ENCODE data around the gene ALDH1L2. TPM values are rescaled to one million over a fixed set of nuclear protein-coding genes. Genes with fewer than 3 reads are reported as not detected.

ALDH1L2 gene
- total RNA-seq, 1 donor from 2014 or later: 0.65 TPM

DNA sequence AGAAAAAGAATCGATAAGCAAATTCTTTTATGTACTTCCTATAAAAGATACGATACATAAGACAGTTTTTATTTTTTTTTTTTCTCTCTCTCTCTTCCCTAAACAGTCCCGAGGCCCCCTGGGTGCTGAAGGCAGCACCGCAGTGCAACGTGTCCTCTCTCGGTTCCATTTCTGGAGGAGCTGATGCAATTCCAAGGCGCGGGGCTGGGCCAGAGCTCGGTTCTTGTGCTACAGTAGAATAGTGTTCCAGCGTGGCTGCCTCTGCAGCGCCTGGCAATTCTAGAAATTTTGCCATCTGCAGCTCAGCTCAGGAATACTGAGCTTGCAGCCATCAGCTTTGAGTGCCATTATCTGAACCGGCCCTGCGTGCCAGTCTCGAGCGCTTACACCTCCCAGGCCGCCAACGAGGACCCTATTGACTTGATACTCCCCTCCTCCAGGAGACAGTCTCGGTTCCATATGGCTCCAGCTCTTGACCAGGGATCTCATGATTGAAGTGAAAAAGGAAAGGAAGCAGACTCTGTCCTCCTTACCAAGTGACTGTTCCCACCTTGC is 630 bp downstream of the ALDH1L2 start:
- DNase-seq (ENCODE audit: low read depth): no peak

DNA sequence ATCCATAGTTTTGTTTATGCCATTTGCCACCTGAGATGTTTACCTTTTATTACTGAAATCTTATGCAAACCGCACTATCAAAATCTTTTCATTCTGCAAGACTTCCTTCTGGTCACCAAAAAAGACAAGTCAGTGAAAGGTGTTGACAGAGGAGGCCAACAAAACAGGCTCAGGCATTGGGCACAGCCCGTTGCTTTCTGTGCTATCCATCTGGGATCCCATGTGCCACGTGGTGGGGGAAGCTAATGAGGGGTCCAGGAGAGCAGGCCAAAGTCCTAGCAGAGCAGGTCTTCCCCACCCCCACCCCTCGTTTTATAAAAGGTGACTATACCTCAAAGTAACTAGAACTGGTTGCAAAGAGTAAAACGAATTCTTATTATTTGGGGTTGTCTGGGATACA is 1.2 kb downstream of the ALDH1L2 start:
- no peak for DNase-seq (ENCODE audit: low read depth)

DNA sequence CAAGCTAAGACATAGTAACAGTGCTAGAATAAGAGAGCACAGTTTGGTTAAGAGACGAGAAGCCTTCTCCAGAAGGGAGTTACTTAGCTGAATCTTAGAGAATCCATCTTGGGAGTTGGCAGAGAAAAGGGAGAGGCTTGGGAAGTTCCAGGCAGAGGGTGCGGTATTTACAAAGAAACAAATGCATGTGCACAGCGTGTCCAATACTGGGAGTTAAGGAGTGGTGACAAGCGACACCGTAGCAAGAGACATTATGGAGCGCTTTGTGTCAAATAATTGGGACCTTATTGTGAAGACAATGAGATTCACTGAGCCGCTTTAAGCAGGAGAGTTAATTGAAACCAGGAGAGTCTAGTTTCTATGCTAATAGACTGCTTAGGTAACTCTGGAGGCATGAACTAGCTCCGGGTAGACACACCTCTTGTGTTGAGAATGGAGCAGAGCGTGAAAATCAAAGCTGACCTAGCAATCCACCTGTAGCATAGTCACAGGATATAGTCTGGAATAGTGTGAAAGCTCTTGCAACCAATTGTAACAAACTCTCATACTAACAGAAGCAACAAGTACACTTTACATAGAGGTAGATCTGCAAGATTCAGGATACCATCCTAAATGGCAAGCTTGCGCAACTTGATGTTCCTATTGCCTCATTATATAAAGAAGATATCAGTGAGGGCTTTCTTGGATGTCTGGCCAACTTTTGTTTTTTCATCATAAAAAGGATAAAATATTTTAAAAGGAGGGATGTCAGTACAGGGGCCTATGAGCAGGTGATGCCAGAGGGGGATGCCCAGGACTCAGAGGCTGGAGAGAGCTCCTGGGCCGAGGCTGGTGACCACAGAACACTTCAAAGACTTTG is 5.3 kb downstream of the ALDH1L2 start:
- DNase-seq (ENCODE audit: low read depth): peak; percentile 6

DNA sequence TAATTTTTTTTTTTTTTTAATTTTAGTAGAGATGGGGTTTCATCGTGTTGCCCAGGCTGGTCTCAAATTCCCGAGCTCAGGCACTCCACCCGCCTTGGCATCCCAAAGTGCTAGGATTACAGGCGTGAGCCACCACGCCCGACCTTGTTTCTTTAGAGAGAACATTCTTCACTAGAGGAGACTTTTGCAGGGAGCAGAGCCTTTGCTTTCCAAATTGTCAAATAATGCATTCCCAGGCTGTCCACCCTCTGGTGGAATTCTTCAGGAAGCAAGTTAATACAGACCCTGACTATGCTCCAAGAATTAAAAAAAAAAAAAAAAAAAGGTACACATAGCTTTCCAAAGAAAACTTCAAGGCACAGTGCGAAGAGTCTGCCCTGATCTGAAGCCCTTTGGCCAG is 6.8 kb downstream of the ALDH1L2 start:
- DNase-seq (ENCODE audit: low read depth): no peak

DNA sequence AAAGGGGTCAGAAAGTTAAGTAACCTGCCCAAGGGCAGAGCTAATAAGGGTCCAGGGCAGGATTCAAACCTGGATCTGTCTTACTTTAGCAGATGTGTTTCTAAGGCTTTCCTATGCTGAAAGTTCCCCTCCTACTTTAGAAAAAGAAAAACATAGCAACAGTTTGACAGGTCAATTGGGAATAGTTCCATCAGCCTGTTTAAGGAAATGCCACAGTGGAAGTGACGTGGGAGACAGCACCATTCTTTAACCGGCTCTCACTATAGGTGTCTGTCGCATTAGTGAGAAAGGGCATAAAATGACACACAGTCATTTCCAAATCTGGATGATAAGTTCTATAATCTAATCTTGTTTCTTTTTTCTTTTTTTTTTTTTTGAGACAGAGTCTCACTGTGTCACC is 7.3 kb downstream of the ALDH1L2 start:
- DNase-seq (ENCODE audit: low read depth): no peak

DNA sequence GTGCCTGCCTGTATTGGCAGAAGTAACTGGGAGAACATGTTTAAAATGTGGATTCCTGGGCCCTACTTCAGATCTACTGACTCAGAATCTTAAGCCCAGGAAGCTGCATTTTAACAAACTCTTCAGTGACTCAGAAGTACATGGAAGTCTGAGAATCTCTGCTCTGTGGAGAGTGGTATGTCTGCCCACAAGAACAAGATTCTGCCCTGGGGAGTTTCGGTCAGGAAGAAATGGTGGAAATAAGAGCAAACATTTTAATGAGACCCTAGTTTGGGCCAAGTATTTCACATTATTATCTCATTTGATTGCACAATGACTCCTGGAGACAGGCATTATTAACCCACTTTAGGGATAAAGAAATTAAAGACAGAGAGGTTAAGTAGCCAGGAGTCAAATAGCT is 8.2 kb downstream of the ALDH1L2 start:
- peak; percentile 34 for DNase-seq (ENCODE audit: low read depth)

DNA sequence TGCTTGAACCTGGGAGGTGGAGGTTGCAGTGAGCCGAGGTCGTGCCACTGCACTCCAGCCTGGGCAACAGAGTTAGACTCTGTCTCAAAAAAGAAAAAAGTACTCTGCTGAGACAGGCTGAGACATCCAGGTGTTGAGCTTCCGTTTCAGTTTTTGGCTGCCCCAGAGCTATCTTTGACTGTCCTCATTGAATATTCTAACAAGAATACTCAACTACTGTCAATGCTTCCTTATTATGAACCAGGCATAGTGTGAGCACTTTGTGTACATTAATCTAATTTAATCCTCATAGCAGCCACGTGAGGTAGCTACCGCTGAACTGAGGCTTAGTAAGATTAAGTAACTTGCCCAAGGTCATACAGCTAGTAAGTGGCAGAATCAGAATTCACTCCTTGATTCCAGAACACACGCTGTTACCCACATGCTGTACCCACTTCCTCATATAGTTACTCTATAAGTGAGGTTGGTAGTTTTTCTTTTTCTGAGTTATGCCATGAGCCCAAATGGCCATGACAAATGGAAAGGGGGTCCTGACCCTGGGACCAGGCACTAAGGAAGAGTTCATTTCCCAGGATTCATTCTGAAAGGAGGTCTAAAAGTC is 11.3 kb downstream of the ALDH1L2 start:
- no peak for DNase-seq (ENCODE audit: low read depth)

DNA sequence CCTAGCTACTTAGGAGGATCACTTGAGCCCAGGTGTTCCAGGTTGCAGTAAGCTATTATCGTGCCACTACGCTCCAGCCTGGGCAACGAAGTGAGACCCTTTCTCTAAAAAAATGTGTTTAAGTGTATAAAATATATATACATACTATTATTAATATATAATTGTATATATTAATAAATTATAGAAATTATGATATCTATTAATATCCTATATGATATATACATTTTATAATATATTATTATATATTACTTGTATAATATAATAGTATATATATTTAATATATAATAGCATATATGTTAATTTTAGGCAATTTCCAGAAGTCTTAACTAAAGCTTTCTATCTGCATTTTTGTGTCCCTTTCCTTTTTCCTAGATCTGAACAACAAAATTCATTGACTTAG is 12.3 kb downstream of the ALDH1L2 start:
- DNase-seq (ENCODE audit: low read depth): no peak

DNA sequence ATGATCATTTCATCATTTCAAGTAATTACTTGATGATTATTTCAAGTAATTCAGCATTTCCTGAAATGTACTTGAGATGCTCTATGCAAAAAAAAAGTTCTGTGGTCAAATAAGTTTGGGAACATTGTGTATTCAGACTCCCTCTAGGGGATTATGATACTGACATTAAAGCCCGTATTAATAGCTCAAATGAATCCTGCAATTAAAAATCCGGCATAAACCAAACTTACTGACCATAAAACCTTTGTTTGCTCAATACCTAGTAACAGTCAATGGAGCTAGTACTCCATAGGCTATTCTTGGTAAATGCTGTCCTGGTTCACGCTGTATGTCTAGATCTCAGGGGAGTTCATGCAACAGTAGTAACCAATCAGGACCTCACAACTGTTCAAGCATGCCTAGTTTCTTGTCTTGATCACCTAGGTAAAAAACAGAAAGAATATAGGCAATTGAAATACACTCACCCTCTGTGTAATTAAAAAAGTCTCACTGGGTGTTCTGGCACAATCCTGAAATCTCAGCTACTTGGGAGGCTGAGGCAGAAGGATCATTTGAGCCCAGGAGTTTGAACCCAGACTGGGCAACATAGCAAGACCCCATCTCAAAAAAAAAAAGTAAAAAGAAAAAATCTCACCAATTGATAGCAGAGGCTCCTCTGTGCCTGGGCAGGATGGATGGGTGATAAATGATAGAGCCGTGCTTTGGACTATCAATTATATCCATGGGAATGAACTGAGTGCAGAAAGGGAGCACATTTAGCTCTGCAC is 14.1 kb downstream of the ALDH1L2 start:
- DNase-seq (ENCODE audit: low read depth): no peak

DNA sequence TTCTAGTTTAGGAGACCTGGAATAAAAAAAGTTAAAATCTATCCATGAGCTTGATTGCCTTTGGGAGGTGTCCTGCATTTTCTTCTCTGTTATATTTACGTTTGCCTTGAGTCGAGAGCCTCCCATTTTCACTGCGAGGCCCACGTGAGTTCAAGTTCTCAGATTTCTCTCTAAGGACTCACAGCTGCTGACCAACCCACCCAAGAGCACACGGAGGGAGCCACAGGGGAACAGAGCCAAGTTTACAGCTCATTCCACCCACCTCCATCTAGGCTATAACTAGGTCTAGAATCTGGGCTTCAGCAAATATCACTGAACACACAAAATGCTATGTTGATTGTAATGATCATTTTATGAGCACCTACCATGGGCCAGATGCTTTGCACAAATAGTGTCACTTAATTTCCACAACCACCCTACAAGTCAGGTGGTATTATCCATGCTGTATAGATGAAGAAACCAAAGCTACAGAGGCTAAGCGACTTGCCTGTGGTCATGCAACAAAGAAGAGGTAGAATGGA is 16.7 kb downstream of the ALDH1L2 start:
- DNase-seq (ENCODE audit: low read depth): no peak

DNA sequence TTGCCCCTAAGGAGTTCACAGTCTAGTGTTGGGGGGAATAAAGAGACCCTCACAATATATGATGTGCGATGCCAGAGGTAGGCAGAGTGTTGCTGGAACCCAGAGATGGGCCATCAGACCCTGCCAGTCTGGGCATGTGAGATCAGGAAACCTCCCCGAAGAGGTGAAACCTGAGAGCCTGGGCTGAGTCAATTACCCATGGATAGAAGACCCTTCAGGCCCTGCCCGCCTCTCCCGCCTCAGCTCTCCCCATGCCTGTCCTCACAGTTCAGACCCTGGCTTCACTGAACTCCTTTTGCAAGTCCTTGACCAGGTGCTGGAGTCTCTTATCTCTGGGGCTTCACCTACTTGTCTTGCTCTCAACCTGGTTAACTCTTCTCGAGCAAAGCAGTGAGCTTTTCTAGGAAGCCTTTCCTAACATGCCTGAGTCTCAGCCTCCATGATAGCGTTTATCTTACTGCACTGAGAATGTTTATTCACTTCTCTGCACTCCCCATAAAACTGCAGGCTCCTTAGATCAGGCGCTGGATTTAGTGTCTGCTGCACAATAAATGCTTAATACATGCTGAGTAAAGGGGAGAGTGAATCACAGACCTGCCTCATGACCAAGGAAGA is 19.6 kb downstream of the ALDH1L2 start:
- DNase-seq (ENCODE audit: low read depth): no peak

DNA sequence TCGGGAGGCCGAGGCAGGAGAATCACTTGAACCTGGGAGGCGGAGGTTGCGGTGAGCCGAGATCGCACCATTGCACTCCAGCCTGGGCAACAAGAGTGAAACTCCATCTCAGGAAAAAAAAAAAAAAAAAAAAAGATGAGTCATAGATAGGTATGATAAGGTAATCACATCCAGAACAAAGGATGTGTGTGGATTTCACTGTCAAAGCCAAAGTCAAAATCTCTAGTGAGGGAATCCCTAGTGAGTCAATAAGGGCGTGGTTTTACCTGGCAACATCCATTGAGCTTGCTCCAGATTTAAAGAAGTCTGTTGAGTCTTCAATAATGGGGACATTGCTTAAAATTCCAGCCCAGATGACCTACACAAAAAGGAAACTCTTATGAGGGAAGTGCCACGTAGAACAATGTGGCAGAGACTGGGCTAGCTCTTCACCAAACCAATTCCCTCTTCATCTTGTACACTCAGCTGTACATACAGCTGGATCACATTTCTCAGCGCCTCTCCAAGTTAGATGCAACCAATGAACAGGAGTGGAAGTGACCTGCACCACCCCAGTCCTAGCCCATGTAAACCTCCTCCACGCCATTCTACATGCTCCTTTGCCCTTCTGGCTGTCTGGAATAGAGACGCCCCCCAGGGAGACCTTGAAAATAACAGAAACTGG is 23.4 kb downstream of the ALDH1L2 start:
- peak; percentile 16 for DNase-seq (ENCODE audit: low read depth)

DNA sequence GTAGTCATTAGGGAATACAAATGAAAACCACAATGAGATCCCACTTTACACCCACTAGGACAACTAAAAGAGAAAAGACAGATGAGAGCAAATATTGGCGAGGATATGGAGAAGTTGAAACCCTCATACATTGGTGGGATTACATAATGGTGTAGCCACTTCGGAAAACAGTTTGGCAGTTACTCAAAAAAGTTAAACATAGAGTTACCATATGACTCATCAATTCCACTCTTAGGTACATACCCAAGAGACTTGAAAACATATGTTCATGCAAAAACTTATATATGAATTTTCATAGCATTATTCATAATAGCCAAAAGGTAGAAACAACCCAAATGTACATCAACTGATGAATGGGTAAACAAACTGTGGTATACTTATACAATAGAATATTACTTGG is 27.1 kb downstream of the ALDH1L2 start:
- no peak for DNase-seq (ENCODE audit: low read depth)

DNA sequence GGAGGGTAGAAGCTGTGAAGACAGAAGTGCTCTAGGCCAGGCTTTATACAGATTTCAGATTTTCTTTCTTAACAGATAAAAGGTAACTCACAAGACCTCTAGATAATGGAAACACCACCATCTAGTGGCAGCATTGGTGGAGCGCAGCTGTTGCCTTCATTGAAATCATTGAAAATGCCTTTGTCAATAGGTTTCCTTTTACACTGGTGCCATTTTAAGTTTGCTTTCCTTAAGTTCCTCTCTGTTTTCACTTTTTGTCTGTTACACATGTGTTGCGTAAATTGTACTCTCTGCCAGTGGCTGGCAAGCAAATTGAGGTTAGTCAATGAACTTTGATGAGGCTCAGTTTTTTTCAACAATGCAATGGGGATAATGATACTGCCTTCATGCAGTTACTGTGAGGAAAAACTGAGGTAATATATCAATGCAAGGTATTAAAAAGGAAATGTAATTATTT is 31.1 kb downstream of the ALDH1L2 start:
- DNase-seq (ENCODE audit: low read depth): peak; percentile 74

DNA sequence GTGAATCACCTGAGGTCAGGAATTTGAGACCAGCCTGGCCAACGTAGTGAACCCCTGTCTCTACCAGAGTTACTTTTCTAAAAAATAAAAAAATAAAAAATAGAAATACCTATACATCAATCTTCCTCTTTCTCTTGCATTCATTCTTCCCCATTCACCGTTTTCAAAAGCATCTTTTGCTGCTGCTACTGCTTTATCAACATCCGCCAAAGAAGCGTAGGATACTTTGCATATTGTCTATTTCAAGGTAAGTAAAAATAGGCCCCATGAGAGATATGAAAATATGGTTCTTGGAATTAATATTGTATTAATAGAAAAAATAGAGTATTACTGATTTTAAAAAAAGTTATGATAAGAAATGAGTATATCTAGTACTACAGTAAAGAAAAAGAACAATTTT is 32.3 kb downstream of the ALDH1L2 start:
- DNase-seq (ENCODE audit: low read depth): no peak

DNA sequence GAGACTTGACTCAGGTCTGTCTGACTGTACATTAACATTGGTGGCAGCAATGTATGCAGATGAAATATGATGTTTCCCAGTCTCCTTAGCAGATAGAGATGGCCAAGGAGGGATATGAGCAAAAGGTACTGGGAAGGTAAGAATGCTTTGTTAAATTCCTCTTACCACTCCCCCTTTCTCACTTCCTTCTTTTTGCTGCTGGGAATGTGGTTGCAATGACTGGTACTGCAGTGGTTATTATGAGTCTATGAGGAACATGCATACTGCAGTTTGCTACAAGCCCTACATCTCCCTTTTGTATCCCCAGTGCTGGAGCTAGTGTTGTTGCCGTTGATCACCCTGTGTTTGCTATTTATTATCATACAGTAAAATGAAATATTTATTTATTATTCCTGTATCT is 35.9 kb downstream of the ALDH1L2 start:
- DNase-seq (ENCODE audit: low read depth): no peak

DNA sequence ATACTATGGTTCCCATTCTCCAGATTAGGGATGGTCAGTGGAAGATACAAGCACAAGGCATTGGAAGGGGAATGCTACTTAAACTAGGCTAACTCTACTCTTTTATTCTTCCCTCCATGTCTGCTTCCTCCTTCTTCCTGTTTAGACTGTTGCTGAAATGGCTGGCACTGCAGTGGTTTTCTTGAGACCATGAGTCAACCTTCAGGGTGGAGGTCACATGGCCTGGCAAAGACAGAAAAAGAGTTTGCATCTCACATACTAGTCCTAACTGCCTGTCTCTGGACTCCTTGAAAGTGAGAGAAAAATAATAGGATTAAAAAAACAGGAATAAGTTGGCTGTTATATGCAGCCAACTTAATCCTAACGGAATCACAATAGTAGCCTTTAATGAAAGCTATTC is 37.0 kb downstream of the ALDH1L2 start:
- no peak for DNase-seq (ENCODE audit: low read depth)

DNA sequence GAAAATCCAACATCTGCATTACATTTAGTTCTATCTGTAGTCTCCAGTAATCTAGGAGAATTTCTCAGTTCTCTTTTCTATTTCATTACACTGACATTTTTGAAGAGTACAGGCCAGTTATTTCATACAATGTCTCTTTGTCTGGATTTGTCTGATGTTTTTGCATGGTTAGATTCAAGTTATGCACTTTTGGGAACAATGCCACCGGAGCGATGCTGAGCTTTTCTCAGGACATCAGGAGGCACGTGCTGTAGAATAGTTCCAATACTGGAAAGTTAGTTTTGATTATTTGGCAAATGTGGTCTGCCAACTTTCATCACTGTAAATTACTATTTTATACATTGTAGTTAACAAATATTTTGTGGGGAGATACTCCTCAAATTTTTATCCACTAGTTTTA is 43.1 kb downstream of the ALDH1L2 start:
- DNase-seq (ENCODE audit: low read depth): peak; percentile 28

DNA sequence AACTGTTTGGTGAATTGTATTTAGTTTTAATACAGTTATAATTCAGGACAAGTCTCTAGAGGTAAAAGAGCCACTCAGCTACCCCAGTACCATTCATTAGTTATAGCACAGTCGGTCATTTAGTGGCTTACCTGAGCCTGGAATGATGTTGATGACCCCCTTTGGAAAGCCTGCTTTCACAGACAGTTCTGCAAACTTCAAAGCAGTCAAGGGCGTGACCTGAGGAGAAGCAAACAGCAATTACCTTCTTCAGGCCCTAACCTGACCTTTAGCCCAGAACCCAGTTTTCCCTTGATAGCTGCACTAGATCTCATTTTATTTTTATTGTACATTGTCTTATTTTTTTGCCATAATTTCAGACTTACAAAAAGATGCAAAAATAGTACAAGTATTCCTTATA is 43.8 kb downstream of the ALDH1L2 start:
- no peak for DNase-seq (ENCODE audit: low read depth)

DNA sequence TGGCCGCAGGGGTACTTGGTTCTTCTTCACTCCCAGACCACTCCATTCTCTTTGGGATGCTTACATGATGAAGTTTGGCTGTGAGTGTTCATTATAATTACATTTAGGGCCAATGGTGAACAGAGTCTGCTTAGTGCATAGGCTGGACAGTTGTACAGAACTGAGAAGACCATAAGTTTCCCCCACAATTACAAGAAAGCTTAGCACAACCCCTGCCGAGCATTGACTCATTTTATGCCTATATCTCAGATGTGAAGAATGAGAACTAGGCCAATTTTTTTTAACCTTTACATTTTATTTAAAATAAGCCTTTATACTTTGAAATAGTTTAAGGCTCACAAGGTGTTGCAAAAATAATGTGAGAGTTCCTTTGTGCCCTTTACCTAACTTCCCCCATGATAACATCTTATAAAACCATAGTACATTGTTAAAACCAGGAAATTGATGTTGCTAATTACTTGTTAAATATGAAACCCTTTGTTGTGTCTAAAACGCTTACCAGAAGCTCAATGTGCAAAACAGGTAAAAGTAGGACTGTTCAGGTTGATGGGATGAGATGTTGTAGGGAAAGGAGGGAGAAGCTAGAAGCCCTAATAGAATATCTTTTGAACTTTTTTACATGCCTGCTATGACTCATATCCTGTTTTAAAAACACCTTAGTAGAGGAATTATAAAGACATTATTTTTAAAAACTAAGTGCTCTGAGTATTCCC is 47.2 kb downstream of the ALDH1L2 start:
- DNase-seq (ENCODE audit: low read depth): peak; percentile 55

DNA sequence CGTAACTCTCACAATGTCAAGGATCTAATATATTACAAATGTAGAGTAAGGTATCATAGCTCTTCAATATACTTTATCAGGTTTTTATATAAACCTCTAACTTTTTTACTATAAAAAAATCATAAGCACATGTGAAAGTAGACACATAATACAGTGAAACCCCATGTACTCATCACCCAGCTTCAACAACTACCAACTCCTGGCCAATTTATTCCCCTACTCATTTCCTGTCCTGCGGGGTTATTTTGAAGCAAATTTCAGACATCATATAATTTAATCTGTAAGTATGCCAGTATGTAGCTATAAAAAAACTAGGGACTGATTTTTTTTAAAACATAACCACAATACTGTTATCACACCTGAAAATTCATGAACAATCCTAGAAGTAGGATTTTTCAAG is 50.4 kb downstream of the ALDH1L2 start:
- no peak for DNase-seq (ENCODE audit: low read depth)

Data from renal cortical epithelial cell (primary cell).